ENCODE measurements around the gene TAS2R8.

- TF ChIP-seq POLR2A (IDR thresholded peaks at IDR 0.05; ENCODE audit: low read length): no peak
- no peak for TF ChIP-seq GATA1 (IDR thresholded peaks at IDR 0.05; ENCODE audit: low read depth, low read length)
Observed at GRCh38 chr12:10779103-10779502, 28.0 kb downstream of the TAS2R8 start.
